Pancreas (tissue), 10 donors: ENCODE data around the gene SIM2. TPM values are rescaled to one million over a fixed set of nuclear protein-coding genes. Genes with fewer than 3 reads are reported as not detected.
A peak's percentile ranks its signal among the peaks of the same experiment; 100 is the strongest.

ENCODE experiments used
- ATAC-seq, 4 donors: fragments of 200-7000 bp; cut with Tn5 transposase; one replicate each; pipeline versions ENCODE4 v1.8.0 to v1.9.1; 2020; ENCODE audit warnings: mild to moderate bottlenecking in 4 of 4, moderate library complexity in 4 of 4
- DNase-seq, 6 donors: peaks; one replicate each; pipeline ENCODE4 v3.0.0-alpha.2; 2020
- FAIRE-seq: peaks from 2 replicates; lab custom pipeline; 2012; peaks lifted over from hg19 to GRCh38; lab: Jason Lieb, UNC
- H3K27ac ChIP-seq, 4 donors: fragments of 200-600 bp; sonication (generic); 1 replicate in 3 of 4; 2 replicates in 1 of 4; pipeline versions ENCODE4 v1.5.0 to v1.8.0; 2020
- H3K27me3 ChIP-seq, 4 donors: fragments of 200-600 bp; one replicate each; pipeline ENCODE4 v1.8.0; 2021
- H3K36me3 ChIP-seq, 3 donors: fragments of 200-600 bp; sonication (generic) in 1 of 3; one replicate each; pipeline versions ENCODE4 v1.5.0 to v1.8.0; 2020 to 2021
- H3K4me1 ChIP-seq, 3 donors: fragments of 200-600 bp; one replicate each; pipeline ENCODE4 v1.8.0; 2021
- H3K4me3 ChIP-seq, 4 donors: fragments of 200-600 bp; sonication (generic) in 2 of 4; one replicate each; pipeline versions ENCODE4 v1.5.0 to v1.8.0; 2020 to 2021
- H3K9me3 ChIP-seq, 4 donors: fragments of 200-600 bp; one replicate each; pipeline ENCODE4 v1.8.0; 2021
- WGBS, 2 donors: extraction: QIAGEN DNeasy Blood & Tissue Kit; methylation state at CpG; one replicate each; pipeline ENCODE4 v1.1.7; 2013; 5-methylcytosine and 5-hydroxymethylcytosine counted together
- intact Hi-C, 3 donors: fragments of 100-400 bp; cut with DNase I; formaldehyde crosslinking; loops; one replicate each; pipeline versions ENCODE4 v1.11.1 to v1.14.2; 2022
- polyA plus RNA-seq, 2 donors: library from polyadenylated mRNA; stranded (reverse); fragments of 200-250 nt; gene quantifications; one replicate each; pipeline ENCODE4 v1.2.3, GENCODE V29; 2013
- total RNA-seq, 6 donors: library from RNA; stranded (reverse); fragmentation: NEBNext Ultra II Directional in 4 of 6; extraction: Animal tissue kit (Norgen Biotek cat#: 25700) in 4 of 6; gene quantifications; one replicate each; pipeline versions ENCODE4 v1.2.1 to v1.2.4, GENCODE V29; 2021 to 2023
- TF ChIP-seq, protein P1 (sequence below), 4 donors: fragments of 200-600 bp; sonication (generic) in 3 of 4; IDR thresholded peaks; one replicate each; pipeline versions ENCODE4 v1.5.0 to v1.8.0; 2021; ENCODE audit warnings: antibody characterized with exemption in 4 of 4
- donor health status: healthy with polysubstance abuse.
- donor health status: DM: no; HTN: no; CAD: no; lungs with moderate emphysema.
- donor health status: DM: no; HTN: no; CAD: no.
- donor health status: control.
- donor health status: control.
- donor health status: Bipolar disorder and iron deficiency.
- donor health status: DM: yes; HTN: yes; CAD: no.
- donor health status: DM: no; HTN: no; CAD: no.
- donor health status: DM: no; HTN: no; CAD: no.
- donor health status: DM: yes; HTN: yes; CAD: no.

The SIM2 gene
- total and polyA plus RNA-seq, 8 donors: 0.02 to 0.53 (median 0.13) TPM; not detected in 5

DNA sequence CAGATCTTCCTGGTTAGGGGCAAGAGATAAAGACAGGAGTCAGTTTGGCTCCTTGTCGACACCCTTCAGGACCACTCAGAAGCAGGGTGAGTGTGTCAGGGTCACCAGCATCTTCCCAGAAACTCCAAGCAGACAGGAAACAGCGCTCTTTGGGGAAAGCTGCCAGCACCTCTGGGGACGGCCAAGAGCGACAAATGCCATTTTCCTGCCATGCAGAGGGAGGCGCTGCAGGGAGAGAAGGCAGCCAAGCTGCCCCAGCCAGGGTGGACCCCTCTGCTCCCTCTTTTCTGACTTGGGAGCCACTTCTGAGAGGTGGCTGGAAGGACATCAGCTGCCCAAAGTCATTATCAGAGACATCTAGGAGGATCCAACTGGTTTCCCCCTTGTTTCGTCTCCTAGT is 29.0 kb downstream of the SIM2 start:
- ATAC-seq: no peak

DNA sequence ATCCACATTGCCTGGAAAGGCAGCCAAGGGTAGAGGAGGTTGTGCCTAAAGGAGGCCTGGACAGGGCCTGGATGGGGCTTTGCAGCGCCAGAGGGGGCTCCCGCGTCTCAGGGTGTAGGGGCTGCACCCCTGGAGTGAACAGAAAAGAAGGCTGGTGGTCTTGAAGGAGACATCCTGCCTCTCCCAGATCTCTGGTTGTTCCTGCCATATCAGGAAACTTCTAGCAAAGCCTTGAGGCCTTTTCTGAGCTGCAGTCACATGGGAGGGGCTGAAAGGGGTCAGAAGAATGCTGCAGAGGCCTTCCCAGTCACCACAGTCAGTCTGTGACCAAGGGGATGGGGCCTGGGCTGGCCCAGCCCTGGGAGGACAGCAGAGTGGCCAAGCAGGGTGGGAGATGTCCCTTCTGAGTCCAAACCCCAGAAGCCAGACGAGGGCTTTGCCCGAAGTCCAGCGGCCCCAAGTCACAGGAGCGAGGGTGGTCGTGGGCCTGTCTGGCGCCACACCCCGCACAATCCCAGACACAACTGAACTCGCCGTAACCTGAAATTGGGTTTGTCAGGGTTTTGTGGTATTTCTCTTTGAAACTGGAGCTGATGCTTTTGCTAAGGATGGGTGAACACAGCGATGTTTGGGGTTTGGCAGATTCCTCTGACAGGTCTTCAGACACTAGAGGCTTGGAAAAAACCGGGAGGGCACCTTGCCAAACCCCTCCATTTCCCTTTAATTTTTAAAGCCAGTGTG is 29.6 kb downstream of the SIM2 start:
- no peak overlapping the region for H3K27ac ChIP-seq
- intact Hi-C loops: no loop called here
- no peaks in the 10 kb centered on the region for H3K9me3 ChIP-seq
- H3K4me1 ChIP-seq: peaks cover 0 to 7% (median 0%) of the 10 kb centered on the region in 3 donors
- DNase-seq (no peak), FAIRE-seq (no peak), ATAC-seq (no peak)
- TF ChIP-seq, protein P1, sequence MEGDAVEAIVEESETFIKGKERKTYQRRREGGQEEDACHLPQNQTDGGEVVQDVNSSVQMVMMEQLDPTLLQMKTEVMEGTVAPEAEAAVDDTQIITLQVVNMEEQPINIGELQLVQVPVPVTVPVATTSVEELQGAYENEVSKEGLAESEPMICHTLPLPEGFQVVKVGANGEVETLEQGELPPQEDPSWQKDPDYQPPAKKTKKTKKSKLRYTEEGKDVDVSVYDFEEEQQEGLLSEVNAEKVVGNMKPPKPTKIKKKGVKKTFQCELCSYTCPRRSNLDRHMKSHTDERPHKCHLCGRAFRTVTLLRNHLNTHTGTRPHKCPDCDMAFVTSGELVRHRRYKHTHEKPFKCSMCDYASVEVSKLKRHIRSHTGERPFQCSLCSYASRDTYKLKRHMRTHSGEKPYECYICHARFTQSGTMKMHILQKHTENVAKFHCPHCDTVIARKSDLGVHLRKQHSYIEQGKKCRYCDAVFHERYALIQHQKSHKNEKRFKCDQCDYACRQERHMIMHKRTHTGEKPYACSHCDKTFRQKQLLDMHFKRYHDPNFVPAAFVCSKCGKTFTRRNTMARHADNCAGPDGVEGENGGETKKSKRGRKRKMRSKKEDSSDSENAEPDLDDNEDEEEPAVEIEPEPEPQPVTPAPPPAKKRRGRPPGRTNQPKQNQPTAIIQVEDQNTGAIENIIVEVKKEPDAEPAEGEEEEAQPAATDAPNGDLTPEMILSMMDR (IDR thresholded peaks at IDR 0.05): no peak
- H3K4me3 ChIP-seq: no peak overlapping the region
- 78 to 85% methylated on average over 14 of the region's 14 CpGs for WGBS, 2 donors
- H3K27me3 ChIP-seq: no peaks in the 10 kb centered on the region
- H3K36me3 ChIP-seq: no peaks in the 10 kb centered on the region

More for the DNA sequence above, 29.0 kb downstream of the SIM2 start:
- H3K36me3 ChIP-seq: no peaks in the 10 kb centered on the region
- TF ChIP-seq, protein P1 (IDR thresholded peaks at IDR 0.05): no peak
- 83 to 90% methylated on average over 6 of the region's 6 CpGs for WGBS, 2 donors
- intact Hi-C loops: no loop called here
- no peaks in the 10 kb centered on the region for H3K27me3 ChIP-seq
- no peak for FAIRE-seq
- no peak for DNase-seq
- H3K4me3 ChIP-seq: no peak overlapping the region
- H3K9me3 ChIP-seq: no peaks in the 10 kb centered on the region
- peaks cover 0 to 7% (median 0%) of the 10 kb centered on the region in 3 donors for H3K4me1 ChIP-seq
- no peak overlapping the region for H3K27ac ChIP-seq

DNA sequence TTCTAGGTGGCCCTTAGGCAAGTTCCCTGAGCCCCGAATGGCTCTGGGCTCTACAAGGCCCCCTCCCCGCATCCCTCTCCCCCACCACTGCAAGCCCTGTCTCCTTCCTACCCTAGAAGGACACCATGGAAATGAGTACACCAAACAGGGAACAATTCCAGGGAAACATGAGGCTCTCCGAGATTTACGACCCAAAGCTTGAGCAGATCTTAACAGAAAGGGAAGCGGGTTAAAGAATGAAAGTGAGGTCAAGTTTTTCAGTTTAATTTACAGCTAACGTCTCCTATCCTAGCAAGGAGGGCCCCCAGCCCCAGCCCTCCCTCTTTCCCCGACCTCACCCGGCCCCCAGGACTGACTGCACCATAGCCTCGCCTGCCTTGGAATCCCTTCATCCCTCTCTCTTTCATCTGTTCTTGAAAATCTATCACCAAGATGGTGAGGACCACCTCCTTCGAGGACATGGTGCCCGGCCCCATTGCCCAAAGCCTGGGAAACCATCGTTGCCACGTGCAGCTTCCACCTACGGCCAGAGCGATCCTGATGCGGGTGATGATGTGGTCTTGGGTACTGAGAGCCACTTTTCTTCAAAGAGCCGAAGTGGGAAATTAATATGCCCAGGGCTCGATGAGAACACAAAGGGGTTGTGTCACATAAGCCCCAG is 30.5 kb downstream of the SIM2 start:
- no peak overlapping the region for H3K4me3 ChIP-seq
- H3K4me1 ChIP-seq: peaks cover 0 to 7% (median 0%) of the 10 kb centered on the region in 3 donors
- ATAC-seq: no peak
- H3K36me3 ChIP-seq: no peaks in the 10 kb centered on the region
- WGBS, 2 donors: 81 to 87% methylated on average over 18 of the region's 18 CpGs
- H3K27me3 ChIP-seq: no peaks in the 10 kb centered on the region
- FAIRE-seq: no peak
- intact Hi-C loops: no loop called here
- TF ChIP-seq, protein P1 (IDR thresholded peaks at IDR 0.05): no peak
- no peak for DNase-seq
- no peak overlapping the region for H3K27ac ChIP-seq
- no peaks in the 10 kb centered on the region for H3K9me3 ChIP-seq

DNA sequence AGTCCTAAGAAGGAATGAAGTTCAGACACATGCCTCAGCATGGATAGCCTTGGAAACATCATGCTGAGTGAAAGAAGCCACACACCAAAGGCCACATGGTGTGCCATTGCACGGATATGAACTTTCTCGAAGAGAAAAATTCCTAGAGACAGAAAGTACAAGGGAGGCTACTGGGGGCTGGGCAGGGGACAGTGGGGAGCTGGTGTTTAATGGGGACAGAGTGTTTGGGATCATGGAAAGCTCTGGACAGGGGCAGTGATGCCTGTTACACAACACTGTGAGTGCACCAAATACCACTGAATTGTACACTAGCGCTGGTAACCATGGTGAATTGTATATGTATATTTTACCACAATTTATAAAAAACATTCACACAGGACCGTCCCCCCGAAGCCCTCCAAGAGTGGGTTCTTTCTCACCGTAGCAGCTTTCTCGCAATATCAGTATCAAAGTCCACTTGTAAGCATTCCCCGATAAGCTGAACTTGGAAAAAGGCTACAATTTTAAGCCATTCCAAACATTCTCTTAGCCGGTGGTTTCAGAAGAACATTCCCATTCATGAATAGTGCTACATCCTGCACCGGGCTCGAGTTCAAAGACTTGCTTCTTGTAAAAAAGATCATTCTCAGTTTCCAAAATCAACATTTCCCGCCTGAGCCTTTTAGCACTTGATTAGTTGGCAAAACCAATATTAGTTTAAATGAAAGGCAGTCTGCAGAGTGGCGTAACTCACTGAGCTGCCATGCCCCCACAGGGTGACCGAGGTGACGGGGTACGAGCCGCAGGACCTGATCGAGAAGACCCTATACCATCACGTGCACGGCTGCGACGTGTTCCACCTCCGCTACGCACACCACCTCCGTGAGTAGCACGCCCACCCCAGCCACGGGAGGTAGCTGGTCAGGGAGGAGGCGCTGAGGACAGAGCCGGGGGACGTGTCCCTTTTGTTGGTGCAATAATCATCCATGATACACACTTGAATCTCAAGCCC is 31.7 kb downstream of the SIM2 start:
- TF ChIP-seq, protein P1 (IDR thresholded peaks at IDR 0.05): no peak
- intact Hi-C loops: no loop called here
- H3K27me3 ChIP-seq: no peaks in the 10 kb centered on the region
- FAIRE-seq (no peak), ATAC-seq (peak in 1 of 4 donors; percentile 46), DNase-seq (no peak)
- peaks cover 0 to 7% (median 0%) of the 10 kb centered on the region in 3 donors for H3K4me1 ChIP-seq
- WGBS, 2 donors: 37 to 38% methylated on average over 30 of the region's 30 CpGs
- no peak overlapping the region for H3K27ac ChIP-seq
- H3K4me3 ChIP-seq: no peak overlapping the region
- no peaks in the 10 kb centered on the region for H3K36me3 ChIP-seq
- no peaks in the 10 kb centered on the region for H3K9me3 ChIP-seq
